ENCODE measurements around the gene PAGR1.
A peak's percentile ranks its signal among the peaks of the same experiment; 100 is the strongest.
"Not testable (repeated sequence)": the region's sequence is repeated elsewhere in the genome, so short reads cannot be mapped to it uniquely, and the experiment has no call there.

PAGR1 gene

DNA sequence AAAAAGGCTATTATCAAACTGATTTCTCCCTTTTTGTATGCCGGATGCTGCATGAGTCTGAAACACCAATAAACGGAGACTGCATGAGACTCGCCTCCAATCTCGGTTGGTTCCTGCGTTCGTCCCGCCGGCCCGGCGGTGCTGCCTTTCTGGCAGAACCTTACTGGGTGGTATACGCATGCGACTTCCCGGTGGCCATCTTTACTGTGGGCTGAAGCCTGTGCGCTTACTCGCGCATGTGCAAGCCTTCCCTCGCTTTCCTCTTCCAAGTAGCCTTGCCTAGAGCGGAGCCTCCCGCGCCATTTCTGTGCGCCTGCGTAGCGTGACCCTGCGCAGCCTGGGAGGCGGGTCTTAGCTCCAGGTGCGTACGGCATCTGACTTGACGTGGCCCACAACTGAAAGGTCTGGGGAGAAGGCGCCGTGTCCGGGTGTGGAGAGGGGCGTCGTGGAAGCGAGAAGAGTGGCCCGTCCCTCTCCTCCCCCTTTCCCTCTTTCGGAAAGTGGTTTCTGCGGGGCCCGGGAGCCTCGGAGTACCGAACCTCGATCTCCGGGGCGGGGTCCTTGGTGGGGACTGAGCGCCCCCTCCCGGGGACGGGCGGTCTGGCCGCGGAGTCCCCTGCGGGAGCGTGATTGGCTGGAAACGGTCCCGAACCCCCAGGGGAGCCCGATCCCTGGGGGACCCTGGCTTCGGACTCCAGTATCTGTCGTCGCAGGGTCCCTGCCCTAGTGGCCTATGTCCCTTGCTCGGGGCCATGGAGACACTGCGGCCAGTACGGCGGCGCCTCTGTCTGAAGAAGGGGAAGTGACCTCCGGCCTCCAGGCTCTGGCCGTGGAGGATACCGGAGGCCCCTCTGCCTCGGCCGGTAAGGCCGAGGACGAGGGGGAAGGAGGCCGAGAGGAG, at the start of gene PAGR1:
Gene PAGR1, plus strand, starts transcription at position 360 of the 901 bp plus-strand sequence. Its CDS starts 374 bp downstream, at position 734.
- TF ChIP-seq, protein P1, sequence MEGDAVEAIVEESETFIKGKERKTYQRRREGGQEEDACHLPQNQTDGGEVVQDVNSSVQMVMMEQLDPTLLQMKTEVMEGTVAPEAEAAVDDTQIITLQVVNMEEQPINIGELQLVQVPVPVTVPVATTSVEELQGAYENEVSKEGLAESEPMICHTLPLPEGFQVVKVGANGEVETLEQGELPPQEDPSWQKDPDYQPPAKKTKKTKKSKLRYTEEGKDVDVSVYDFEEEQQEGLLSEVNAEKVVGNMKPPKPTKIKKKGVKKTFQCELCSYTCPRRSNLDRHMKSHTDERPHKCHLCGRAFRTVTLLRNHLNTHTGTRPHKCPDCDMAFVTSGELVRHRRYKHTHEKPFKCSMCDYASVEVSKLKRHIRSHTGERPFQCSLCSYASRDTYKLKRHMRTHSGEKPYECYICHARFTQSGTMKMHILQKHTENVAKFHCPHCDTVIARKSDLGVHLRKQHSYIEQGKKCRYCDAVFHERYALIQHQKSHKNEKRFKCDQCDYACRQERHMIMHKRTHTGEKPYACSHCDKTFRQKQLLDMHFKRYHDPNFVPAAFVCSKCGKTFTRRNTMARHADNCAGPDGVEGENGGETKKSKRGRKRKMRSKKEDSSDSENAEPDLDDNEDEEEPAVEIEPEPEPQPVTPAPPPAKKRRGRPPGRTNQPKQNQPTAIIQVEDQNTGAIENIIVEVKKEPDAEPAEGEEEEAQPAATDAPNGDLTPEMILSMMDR (IDR thresholded peaks at IDR 0.05), result peak; percentile 92
- Histone ChIP-seq H3K4me3 (peak within 1 kb of the TSS; percentile 88), H3K27ac (peak within 1 kb of the TSS; percentile 95 to 98)
- DNase-seq (ENCODE audit: low spot score), result peak; percentile 100

DNA sequence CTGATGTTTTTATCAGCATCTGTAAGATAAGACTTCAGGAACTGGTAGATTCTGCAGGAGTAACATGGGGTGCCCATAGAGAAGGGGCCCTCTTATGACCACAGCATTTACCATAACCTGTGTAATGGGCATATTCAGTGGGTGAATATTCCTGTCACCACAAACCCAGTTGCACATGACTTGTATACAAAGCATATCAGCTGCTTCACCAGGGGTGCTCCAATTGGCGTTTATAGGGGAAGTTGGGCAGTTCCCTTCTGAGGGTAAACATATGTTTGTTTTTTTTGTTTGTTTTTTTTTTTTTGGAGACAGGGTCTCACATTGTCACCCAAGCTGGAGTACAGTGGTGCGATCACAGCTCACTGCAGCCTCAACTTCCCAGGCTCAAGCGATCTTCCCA, 49.4 kb upstream of the PAGR1 start:
- no peak for DNase-seq (ENCODE audit: low spot score)
- H3K27ac ChIP-seq, result no peak overlapping the region
- H3K4me3 ChIP-seq, result no peak overlapping the region
- TF ChIP-seq, protein P1 (IDR thresholded peaks at IDR 0.05), result no peak

DNA sequence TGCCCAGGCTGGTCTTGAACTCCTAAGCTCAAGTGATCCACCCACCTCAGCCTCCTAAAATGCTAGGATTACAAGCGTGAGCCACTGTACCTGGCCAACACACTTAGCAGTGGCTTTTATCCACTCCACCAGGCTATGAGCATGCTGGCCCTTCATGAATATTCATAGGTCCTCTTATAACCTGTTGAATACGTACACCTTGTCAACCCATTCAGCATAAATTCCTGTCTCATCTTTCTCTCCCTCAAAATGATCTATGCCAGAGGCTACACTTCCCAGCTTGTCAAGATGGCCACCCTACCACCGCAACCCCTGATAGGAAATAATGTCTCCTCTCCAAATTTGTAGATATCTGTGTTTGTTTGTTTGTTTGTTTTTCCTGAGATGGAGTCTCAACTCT, 48.9 kb upstream of the PAGR1 start:
- TF ChIP-seq, protein P1 (IDR thresholded peaks at IDR 0.05), result no peak
- H3K4me3 ChIP-seq, result no peak overlapping the region
- no peak for DNase-seq (ENCODE audit: low spot score)
- no peak overlapping the region for H3K27ac ChIP-seq

DNA sequence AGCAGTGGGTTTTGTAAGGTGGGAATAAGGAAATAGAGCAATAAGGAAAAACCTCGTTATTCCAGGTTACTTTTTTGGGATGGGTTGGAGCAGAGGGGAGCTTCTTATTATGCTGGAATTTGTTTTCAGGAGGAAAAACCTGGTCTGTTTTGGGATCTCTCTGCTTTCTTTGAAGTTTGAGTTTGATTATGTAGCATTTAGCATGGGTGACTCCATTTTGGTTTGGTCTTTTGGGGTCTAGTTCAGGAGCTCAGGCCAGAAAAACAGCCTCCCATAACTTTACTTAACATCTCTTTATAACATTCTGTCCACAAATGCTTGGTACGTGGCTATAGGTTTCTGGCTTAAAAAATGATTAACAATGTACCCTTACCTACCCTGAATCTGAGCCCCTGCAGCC, 46.4 kb upstream of the PAGR1 start:
- no peak overlapping the region for H3K27ac ChIP-seq
- DNase-seq (ENCODE audit: low spot score), result no peak
- TF ChIP-seq, protein P1 (IDR thresholded peaks at IDR 0.05), result no peak
- H3K4me3 ChIP-seq, result no peak overlapping the region

DNA sequence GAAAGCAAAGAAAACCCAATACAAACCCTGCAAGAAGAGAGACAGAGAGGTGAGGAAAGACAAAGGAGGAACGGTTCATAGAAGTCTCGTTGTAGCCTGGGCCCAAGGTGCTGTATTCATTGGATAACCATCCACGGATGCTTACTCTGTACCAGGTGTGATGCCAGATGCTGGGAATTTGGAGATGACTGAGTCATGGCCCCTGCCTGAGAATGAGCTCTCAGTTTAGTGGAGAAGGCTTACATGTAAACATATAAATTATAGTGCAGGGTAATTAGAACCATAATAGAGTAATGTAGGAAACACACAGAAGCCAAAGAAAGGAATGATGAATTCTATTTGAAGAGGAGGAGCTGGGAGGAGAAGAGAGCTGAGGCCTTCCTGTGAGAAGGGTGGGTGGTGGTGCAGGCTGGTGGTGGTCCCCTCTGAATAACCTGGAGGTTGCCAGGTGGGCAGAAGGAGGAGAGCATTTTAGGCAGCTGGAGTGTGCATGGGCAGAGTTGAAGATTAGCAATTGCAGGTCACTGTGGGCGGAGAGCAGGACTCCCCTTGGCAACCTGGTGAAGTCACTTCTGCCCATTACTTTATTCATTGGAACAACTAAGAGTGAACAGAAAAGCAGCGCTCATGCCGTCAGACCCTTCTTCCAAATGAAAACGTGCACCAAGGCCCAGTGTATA, 45.6 kb upstream of the PAGR1 start:
- H3K4me3 ChIP-seq, result no peak overlapping the region
- TF ChIP-seq, protein P1 (IDR thresholded peaks at IDR 0.05), result no peak
- no peak for DNase-seq (ENCODE audit: low spot score)
- no peak overlapping the region for H3K27ac ChIP-seq

DNA sequence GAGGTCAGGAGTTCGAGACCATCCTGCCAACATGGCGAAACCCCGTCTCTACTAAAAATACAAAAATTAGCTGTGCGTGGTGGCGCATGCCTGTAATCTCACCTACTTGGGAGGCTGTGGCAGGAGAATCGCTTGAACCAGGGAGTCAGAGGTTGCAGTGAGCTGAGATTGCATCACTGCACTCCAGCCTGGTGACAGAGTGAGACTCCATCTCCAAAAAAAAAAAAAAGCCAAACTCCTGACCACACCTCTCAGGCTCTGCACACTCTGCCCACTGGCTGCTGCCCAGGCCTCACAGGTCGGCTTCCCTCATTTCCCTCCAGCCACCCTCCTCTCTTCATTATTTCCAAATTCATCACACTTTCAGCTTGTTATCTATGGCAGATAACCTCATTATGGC, 43.6 kb upstream of the PAGR1 start:
- not testable (repeated sequence) for H3K27ac ChIP-seq

DNA sequence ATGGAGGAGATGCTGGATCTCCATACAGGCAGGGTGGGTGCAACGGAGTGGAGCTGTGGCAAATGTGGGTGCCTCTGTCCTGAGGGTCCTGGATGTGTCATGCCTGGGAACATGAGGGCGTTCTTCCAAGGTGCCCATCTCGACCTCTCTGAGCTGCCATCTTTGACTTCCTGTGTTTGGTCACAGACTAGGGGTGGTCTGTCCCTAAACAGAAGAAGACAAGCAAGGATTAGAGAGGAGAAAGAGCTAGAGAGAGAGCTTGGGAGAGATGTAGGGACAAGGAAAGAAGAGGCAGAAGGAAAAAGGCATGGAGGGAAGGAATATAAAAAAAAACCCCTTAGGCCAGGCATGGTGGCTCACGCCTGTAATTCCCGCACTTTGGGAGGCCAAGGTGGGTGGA, 41.2 kb upstream of the PAGR1 start:
- H3K27ac ChIP-seq, result no peak overlapping the region
- H3K4me3 ChIP-seq, result no peak overlapping the region
- no peak for DNase-seq (ENCODE audit: low spot score)
- TF ChIP-seq, protein P1 (IDR thresholded peaks at IDR 0.05), result no peak

More for the DNA sequence above, 43.6 kb upstream of the PAGR1 start:
- H3K4me3 ChIP-seq; DNase-seq (ENCODE audit: low spot score): not testable (repeated sequence)

Measured in coronary artery (tissue), 2 donors.